SHP77 treated with DMSO at 0.1 percent for 48 hours (cell line): ENCODE results near the gene NPFFR2.
A peak's percentile ranks its signal among the peaks of the same experiment; 100 is the strongest.
"Not testable (repeated sequence)": the region's sequence is repeated elsewhere in the genome, so short reads cannot be mapped to it uniquely, and the experiment has no call there.

Experiments used
- DNase-seq: peaks from one replicate; lab custom pipeline; 2025; lab: John Stamatoyannopoulos, UW

NPFFR2 gene

GRCh38 chr4:72031868-72032608, at the start of gene NPFFR2:
Gene NPFFR2, plus strand, starts transcription at chr4:72032000. Its CDS starts 96,592 bp downstream, at chr4:72128592.
- DNase-seq = no peak

GRCh38 chr4:71992571-71993312, 39.1 kb upstream of the NPFFR2 start:
- no peak for DNase-seq

GRCh38 chr4:71994559-71994958, 37.2 kb upstream of the NPFFR2 start:
- DNase-seq = no peak

GRCh38 chr4:71995297-71995696, 36.5 kb upstream of the NPFFR2 start:
- no peak for DNase-seq

- DNase-seq = no peak
These were observed 25.2 kb upstream of the NPFFR2 start for GRCh38 chr4:72006586-72006985.

GRCh38 chr4:72011906-72012305, 19.9 kb upstream of the NPFFR2 start:
- no peak for DNase-seq

- no peak for DNase-seq
These were observed 15.8 kb upstream of the NPFFR2 start for GRCh38 chr4:72016011-72016410.

- no peak for DNase-seq
These were observed 12.1 kb upstream of the NPFFR2 start for GRCh38 chr4:72019688-72020087.

- DNase-seq = no peak
These were observed 9.2 kb upstream of the NPFFR2 start for GRCh38 chr4:72022553-72022952.

GRCh38 chr4:72055566-72055965, 23.8 kb downstream of the NPFFR2 start:
- DNase-seq = no peak

- no peak for DNase-seq
These were observed 31.9 kb downstream of the NPFFR2 start for GRCh38 chr4:72063726-72064125.

- DNase-seq = no peak
These were observed 35.3 kb downstream of the NPFFR2 start for GRCh38 chr4:72067051-72067450.

- DNase-seq = no peak
These were observed 42.0 kb downstream of the NPFFR2 start for GRCh38 chr4:72073816-72074215.

GRCh38 chr4:72076562-72076961, 44.8 kb downstream of the NPFFR2 start:
- no peak for DNase-seq

- DNase-seq = no peak
These were observed 45.5 kb downstream of the NPFFR2 start for GRCh38 chr4:72077346-72077745.

GRCh38 chr4:72084587-72085011, 52.8 kb downstream of the NPFFR2 start:
- no peak for DNase-seq

- DNase-seq = not testable (repeated sequence)
These were observed 58.8 kb downstream of the NPFFR2 start for GRCh38 chr4:72090606-72091005.

GRCh38 chr4:72094059-72094797, 62.4 kb downstream of the NPFFR2 start:
- peak; percentile 62 for DNase-seq

GRCh38 chr4:72107456-72107855, 75.7 kb downstream of the NPFFR2 start:
- no peak for DNase-seq

- DNase-seq = no peak
These were observed 77.6 kb downstream of the NPFFR2 start for GRCh38 chr4:72109364-72109763.

GRCh38 chr4:72109959-72110497, 78.2 kb downstream of the NPFFR2 start:
- DNase-seq = no peak

GRCh38 chr4:72110886-72111285, 79.1 kb downstream of the NPFFR2 start:
- DNase-seq = no peak
